Measurements from ENCODE around the gene CD101. TPM values are rescaled to one million over a fixed set of nuclear protein-coding genes. Genes with fewer than 3 reads are reported as not detected.
"Not testable (repeated sequence)": the region's sequence is repeated elsewhere in the genome, so short reads cannot be mapped to it uniquely, and the experiment has no call there.

The CD101 gene
- total RNA-seq, 2 experiments from 2014 or later, result not detected

DNA sequence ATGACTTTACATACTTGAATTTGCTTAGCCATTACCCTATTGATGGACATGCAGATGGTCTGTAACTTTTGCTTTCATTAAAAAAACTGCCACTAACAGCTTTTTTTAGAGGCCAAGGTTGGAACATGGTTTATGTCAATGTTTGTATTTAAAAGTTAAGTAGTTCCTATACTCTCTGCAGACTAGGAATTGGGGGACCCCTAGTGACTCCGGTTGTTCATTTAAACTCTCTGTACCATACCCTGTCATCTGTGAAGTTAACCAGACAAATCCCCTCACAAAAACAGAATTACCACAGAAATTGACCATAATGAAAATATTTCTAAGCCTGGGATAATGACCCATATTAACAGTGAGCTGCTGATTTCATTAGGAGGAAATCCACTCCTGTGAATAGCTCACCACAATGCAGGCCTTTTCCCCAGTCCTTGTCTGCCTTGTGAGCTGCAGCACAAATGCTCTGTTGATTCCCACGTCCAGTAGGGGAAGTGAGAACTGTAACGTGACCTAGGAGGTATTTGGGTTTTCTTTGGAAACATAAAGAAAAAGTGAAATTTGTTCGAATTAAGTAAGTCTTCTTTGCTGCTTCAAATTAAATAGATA, 30.2 kb upstream of the CD101 start:
- CTCF ChIA-PET (ENCODE audit: unreplicated experiment), result no interaction called here
- TF ChIP-seq EZH2phosphoT487 (IDR thresholded peaks at IDR 0.05; ENCODE audit: borderline replicate concordance, low read depth, low read length), result no peak
- TF ChIP-seq, protein P1, sequence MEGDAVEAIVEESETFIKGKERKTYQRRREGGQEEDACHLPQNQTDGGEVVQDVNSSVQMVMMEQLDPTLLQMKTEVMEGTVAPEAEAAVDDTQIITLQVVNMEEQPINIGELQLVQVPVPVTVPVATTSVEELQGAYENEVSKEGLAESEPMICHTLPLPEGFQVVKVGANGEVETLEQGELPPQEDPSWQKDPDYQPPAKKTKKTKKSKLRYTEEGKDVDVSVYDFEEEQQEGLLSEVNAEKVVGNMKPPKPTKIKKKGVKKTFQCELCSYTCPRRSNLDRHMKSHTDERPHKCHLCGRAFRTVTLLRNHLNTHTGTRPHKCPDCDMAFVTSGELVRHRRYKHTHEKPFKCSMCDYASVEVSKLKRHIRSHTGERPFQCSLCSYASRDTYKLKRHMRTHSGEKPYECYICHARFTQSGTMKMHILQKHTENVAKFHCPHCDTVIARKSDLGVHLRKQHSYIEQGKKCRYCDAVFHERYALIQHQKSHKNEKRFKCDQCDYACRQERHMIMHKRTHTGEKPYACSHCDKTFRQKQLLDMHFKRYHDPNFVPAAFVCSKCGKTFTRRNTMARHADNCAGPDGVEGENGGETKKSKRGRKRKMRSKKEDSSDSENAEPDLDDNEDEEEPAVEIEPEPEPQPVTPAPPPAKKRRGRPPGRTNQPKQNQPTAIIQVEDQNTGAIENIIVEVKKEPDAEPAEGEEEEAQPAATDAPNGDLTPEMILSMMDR (conservative IDR thresholded peaks at IDR 0.05; ENCODE audit: low read length), result no peak

DNA sequence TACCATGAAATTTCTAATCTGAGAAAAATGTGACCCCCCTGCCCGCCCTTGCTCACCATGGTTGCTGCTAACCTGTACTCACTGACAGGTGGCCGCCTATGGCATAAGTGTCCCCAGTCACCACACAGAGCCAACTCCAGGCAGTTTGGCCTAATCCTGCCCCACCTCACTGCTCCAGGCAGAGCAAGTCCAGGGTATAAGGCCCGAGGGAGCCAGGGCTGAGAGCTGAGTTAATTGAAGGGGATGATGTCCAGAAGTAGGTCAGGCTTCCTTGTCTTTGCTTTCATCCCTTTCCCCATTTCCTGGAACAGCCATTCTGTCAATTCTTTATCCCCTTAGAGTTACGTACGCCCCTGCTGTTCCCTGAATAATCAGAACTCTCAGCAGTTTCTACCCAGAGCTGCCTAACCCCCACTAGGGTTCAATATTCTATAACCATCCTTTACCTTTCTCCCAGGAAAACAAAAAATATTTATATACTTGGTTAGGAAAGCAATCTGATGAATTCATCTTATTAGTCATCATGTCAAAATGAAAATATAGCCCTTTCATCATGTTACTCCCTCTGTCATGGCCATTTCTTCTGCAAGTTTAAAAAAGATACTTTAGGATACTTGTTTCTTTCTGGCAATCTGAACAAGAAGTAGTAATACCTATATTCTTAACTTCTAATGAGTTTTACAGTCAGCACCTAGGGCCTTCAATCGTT, 29.4 kb upstream of the CD101 start:
- CTCF ChIA-PET (ENCODE audit: unreplicated experiment), result no interaction called here
- intact Hi-C loops (cut with micrococcal nuclease; ENCODE audit: unreplicated experiment), result no loop called here
- no TSS peak for BruUV-seq (replicated peaks)
- H3K4me3 ChIP-seq (ENCODE audit: low read depth, low read length, poor library complexity, severe bottlenecking), result no peak overlapping the region
- H3K4me2 ChIP-seq (ENCODE audit: low read length), result no peak overlapping the region
- H3K79me2 ChIP-seq (ENCODE audit: insufficient read depth, low read depth, low read length), result no peaks in the 10 kb centered on the region
- no peaks in the 10 kb centered on the region for H4K20me1 ChIP-seq (ENCODE audit: insufficient read depth, low read length)
- POLR2A ChIA-PET, result no interaction called here
- H3K9me3 ChIP-seq (ENCODE audit: low read length), result no peaks in the 10 kb centered on the region
- no peak for DNase-seq (ENCODE audit: low spot score)
- TF ChIP-seq, protein P1 (conservative IDR thresholded peaks at IDR 0.05; ENCODE audit: low read length), result no peak
- no peak for TF ChIP-seq EZH2phosphoT487 (IDR thresholded peaks at IDR 0.05; ENCODE audit: borderline replicate concordance, low read depth, low read length)
- H3K36me3 ChIP-seq (ENCODE audit: insufficient read depth, low read length), result no peaks in the 10 kb centered on the region
- no peaks in the 10 kb centered on the region for H3K4me1 ChIP-seq (ENCODE audit: insufficient read depth, low read length, poor library complexity, severe bottlenecking)
- H3K27ac ChIP-seq (ENCODE audit: low read depth, low read length, poor library complexity, severe bottlenecking), result no peak overlapping the region
- H3K9me2 ChIP-seq (ENCODE audit: insufficient read depth, low read length), result no peaks in the 10 kb centered on the region
- no peak overlapping the region for H2AFZ ChIP-seq (ENCODE audit: low read length)

More for the DNA sequence above, 30.2 kb upstream of the CD101 start:
- Histone ChIP-seq H3K36me3 (ENCODE audit: insufficient read depth, low read length) (no peaks in the 10 kb centered on the region), H3K4me3 (ENCODE audit: low read depth, low read length, poor library complexity, severe bottlenecking) (no peak overlapping the region), H3K9me2 (ENCODE audit: insufficient read depth, low read length) (no peaks in the 10 kb centered on the region), H3K4me1 (ENCODE audit: insufficient read depth, low read length, poor library complexity, severe bottlenecking) (no peaks in the 10 kb centered on the region), H3K9me3 (ENCODE audit: low read length) (no peaks in the 10 kb centered on the region), H4K20me1 (ENCODE audit: insufficient read depth, low read length) (no peaks in the 10 kb centered on the region), H3K79me2 (ENCODE audit: insufficient read depth, low read depth, low read length) (no peaks in the 10 kb centered on the region), H3K27ac (ENCODE audit: low read depth, low read length, poor library complexity, severe bottlenecking) (no peak overlapping the region), H3K4me2 (ENCODE audit: low read length) (no peak overlapping the region), H2AFZ (ENCODE audit: low read length) (no peak overlapping the region)
- intact Hi-C loops (cut with micrococcal nuclease; ENCODE audit: unreplicated experiment), result no loop called here
- no TSS peak for BruUV-seq (replicated peaks)
- POLR2A ChIA-PET, result no interaction called here
- no peak for DNase-seq (ENCODE audit: low spot score)

GRCh38 chr1:116972674-116973030, 28.9 kb upstream of the CD101 start:
- CTCF ChIA-PET (ENCODE audit: unreplicated experiment), result no interaction called here
- Histone ChIP-seq H3K36me3 (ENCODE audit: insufficient read depth, low read length) (no peaks in the 10 kb centered on the region), H3K4me2 (ENCODE audit: low read length) (no peak overlapping the region), H3K79me2 (ENCODE audit: insufficient read depth, low read depth, low read length) (no peaks in the 10 kb centered on the region), H3K4me1 (ENCODE audit: insufficient read depth, low read length, poor library complexity, severe bottlenecking) (no peaks in the 10 kb centered on the region), H3K27ac (ENCODE audit: low read depth, low read length, poor library complexity, severe bottlenecking) (no peak overlapping the region), H3K4me3 (ENCODE audit: low read depth, low read length, poor library complexity, severe bottlenecking) (no peak overlapping the region), H3K9me3 (ENCODE audit: low read length) (no peaks in the 10 kb centered on the region), H2AFZ (ENCODE audit: low read length) (no peak overlapping the region), H4K20me1 (ENCODE audit: insufficient read depth, low read length) (no peaks in the 10 kb centered on the region), H3K9me2 (ENCODE audit: insufficient read depth, low read length) (no peaks in the 10 kb centered on the region)
- BruUV-seq (replicated peaks), result no TSS peak
- POLR2A ChIA-PET, result interaction anchor here (0.7 to 0.8 kb wide), 2 partner anchors 29 to 780 kb away, joined by 3 to 5 read pairs; no protein-coding TSS in a partner anchor
- DNase-seq (ENCODE audit: low spot score), result no peak
- intact Hi-C loops (cut with micrococcal nuclease; ENCODE audit: unreplicated experiment), result no loop called here
- TF ChIP-seq, protein P1 (conservative IDR thresholded peaks at IDR 0.05; ENCODE audit: low read length), result no peak
- TF ChIP-seq EZH2phosphoT487 (IDR thresholded peaks at IDR 0.05; ENCODE audit: borderline replicate concordance, low read depth, low read length), result no peak

- POLR2A ChIA-PET, result not testable (repeated sequence)
These were observed 21.3 kb upstream of the CD101 start for GRCh38 chr1:116980309-116980708.

More at GRCh38 chr1:116980309-116980708, 21.3 kb upstream of the CD101 start:
- BruUV-seq (replicated peaks); H3K9me2 ChIP-seq (ENCODE audit: insufficient read depth, low read length); intact Hi-C loops (cut with micrococcal nuclease; ENCODE audit: unreplicated experiment); CTCF ChIA-PET (ENCODE audit: unreplicated experiment); DNase-seq (ENCODE audit: low spot score); H2AFZ ChIP-seq (ENCODE audit: low read length); H3K4me2 ChIP-seq (ENCODE audit: low read length); H3K27ac ChIP-seq (ENCODE audit: low read depth, low read length, poor library complexity, severe bottlenecking); H3K36me3 ChIP-seq (ENCODE audit: insufficient read depth, low read length); H3K4me3 ChIP-seq (ENCODE audit: low read depth, low read length, poor library complexity, severe bottlenecking); H3K9me3 ChIP-seq (ENCODE audit: low read length); H4K20me1 ChIP-seq (ENCODE audit: insufficient read depth, low read length); H3K4me1 ChIP-seq (ENCODE audit: insufficient read depth, low read length, poor library complexity, severe bottlenecking); H3K79me2 ChIP-seq (ENCODE audit: insufficient read depth, low read depth, low read length): not testable (repeated sequence)
